Measurements from ENCODE around the gene PNPLA1.
"Not testable (repeated sequence)": the region's sequence is repeated elsewhere in the genome, so short reads cannot be mapped to it uniquely, and the experiment has no call there.

PNPLA1 gene

GRCh38 chr6:36336208-36336710, 66.4 kb downstream of the PNPLA1 start:
- no peak for DNase-seq (ENCODE audit: low read depth)

GRCh38 chr6:36336779-36337241, 67.0 kb downstream of the PNPLA1 start, which contains the start of gene BNIP5:
TSS of gene BNIP5 (minus strand) at chr6:36336888. CDS start at chr6:36330690, 6,198 bp downstream.
- no peak for DNase-seq (ENCODE audit: low read depth)

GRCh38 chr6:36337814-36338213, 68.0 kb downstream of the PNPLA1 start:
- DNase-seq (ENCODE audit: low read depth): no peak

- DNase-seq (ENCODE audit: low read depth): not testable (repeated sequence)
Measured at GRCh38 chr6:36338223-36338622, 68.4 kb downstream of the PNPLA1 start.

DNA sequence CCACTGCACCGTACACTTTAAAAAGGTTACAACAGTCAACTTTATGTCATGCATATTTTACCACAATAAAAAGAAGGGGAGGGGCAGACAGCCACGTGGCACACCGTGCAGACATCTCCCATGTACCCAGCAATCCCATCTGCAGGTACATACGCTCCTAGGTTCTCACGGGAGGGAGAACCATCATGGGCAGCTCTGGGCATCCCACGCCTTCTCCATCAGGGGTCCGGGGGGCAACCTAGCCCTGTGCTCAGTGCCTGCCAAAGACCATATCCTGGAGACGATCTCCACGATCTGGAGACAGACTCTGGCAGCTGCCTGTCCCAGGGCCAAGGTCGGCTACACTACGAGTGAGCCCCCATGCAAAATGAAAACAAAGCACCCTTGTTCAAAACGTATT, 69.3 kb downstream of the PNPLA1 start:
- no peak for DNase-seq (ENCODE audit: low read depth)

DNA sequence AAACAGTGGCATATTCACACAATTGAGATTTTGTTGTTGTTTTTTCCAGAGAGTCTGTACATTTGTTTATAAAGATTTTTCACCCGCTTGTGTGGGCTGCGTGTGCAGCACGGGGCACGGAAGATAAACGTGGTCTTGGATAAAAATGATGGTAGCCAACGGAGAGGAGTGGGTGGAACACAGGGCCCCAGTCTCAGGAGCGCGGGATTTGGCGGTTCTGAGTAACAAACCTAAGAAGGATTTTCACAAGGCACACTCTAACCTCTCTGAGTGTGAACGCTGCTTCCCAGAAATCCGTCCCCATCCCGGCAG, 70.4 kb downstream of the PNPLA1 start:
- DNase-seq (ENCODE audit: low read depth): no peak

GRCh38 chr6:36340618-36341454, 71.0 kb downstream of the PNPLA1 start:
- DNase-seq (ENCODE audit: low read depth): peak; percentile 75

- no peak for DNase-seq (ENCODE audit: low read depth)
Measured at GRCh38 chr6:36343109-36343680, 73.3 kb downstream of the PNPLA1 start.

- DNase-seq (ENCODE audit: low read depth): no peak
Measured at GRCh38 chr6:36345681-36346466, 76.0 kb downstream of the PNPLA1 start.

DNA sequence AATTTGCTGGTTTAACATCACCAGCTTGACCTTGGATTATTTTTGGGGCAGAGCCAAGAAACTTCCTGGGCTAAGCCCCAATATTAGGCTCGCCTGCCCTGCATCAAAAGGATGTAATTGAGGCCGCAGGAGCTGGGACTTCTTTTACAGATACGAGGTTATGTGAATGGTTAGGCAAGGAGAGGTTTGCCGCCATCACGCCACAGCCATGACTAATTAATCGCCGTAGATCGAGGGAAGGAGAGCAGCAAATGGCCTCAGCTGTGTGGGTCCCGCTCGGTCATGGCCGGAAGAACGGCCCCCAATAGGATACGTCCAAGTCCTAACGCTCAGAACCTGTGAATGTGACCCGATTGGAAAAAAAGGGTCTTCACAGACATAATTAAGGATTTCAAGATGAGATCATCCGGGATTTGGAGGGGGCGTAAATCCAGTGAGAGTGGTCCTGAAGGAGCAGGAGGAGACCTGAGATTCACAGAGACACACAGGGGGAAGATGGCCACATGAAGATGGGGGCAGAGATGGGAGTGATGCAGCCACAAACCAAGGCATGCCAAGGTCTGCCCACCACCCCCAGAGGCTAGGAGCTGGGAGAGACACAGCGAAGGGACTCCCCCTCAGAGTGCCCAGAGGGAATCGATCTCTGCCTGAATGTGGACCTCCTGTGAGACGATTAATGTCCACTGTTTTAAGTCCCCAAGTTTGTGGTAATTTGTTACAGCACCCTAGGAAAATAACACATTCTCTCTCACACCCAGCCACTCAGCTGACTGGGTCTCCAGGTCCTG, 76.8 kb downstream of the PNPLA1 start:
- DNase-seq (ENCODE audit: low read depth): no peak

GRCh38 chr6:36347621-36348020, 77.8 kb downstream of the PNPLA1 start:
- DNase-seq (ENCODE audit: low read depth): no peak

GRCh38 chr6:36349240-36349639, 79.4 kb downstream of the PNPLA1 start:
- no peak for DNase-seq (ENCODE audit: low read depth)

DNA sequence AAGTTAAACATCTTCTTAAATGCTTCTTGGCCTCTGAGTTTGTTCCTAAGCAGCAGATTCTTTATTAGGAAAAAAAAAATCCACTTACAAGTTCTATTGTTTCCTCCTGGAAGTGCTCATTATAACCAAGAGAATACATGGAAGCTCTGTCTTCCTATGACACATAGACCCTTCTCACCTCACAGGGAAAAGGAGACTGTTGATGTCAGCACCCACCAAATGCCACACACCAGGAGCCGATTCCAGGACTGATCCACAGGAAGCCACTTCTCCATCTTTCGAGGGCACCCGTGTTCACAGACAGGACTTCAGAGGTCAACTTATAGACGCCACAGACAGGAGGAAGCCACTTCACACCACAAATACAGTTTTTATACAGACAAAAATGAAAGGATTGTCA, 80.2 kb downstream of the PNPLA1 start:
- no peak for DNase-seq (ENCODE audit: low read depth)

DNA sequence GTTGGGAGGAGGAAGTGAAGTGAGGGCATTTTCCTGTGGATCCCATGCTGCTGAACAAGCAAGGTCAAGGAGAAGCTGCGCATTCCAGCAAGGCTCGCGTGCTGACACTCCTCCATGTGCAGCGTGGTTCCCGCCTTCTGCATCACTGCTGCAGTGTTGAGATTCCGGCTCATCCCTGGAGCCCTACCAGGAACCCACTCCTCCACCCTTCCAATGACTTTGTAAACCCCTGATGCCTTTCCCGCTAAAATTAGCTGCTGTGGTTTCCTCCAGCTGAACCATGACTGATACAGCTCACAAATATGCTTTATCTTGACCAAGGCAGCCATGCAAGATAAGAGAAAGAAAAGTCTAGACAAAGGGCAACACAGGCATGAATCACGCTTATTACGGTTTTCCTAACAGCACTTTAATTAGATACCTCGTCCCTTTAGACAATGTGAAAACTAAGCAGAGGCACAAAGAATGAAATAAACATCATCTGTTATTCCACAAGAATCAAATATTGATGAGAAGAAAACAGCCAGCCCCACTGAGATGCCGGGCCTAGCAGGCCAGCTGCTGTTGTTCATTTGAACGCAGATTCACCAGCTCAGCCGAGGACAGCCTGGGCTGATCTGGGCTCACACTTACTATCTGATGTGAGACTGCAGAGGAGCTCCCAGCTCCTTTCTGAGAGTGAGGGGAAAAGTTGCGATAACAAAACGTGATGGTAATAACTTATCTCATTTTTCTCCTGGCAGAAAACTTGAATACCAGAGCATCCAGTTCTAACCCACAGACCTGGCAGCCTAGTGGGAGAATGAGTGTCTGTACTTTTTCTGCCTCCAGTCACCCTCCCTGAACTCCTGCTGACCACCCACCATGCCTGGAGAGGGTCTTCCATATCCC, 81.1 kb downstream of the PNPLA1 start:
- peak; percentile 46 for DNase-seq (ENCODE audit: low read depth)

- no peak for DNase-seq (ENCODE audit: low read depth)
Measured at GRCh38 chr6:36352477-36353157, 82.8 kb downstream of the PNPLA1 start.

- DNase-seq (ENCODE audit: low read depth): no peak
Measured at GRCh38 chr6:36353411-36353915, 83.6 kb downstream of the PNPLA1 start.

- no peak for DNase-seq (ENCODE audit: low read depth)
Measured at GRCh38 chr6:36355819-36356218, 86.0 kb downstream of the PNPLA1 start.

GRCh38 chr6:36357872-36358225, 88.0 kb downstream of the PNPLA1 start:
- no peak for DNase-seq (ENCODE audit: low read depth)

Data from ELR (cell line).